ENCODE measurements around the gene SLC19A3. TPM values are rescaled to one million over a fixed set of nuclear protein-coding genes. Genes with fewer than 3 reads are reported as not detected.

The SLC19A3 gene
- total and polyA plus RNA-seq, 2 of the 4 experiments (the other 2 are of a cell fraction), result under 0.01 TPM; not detected in 1

GRCh38 chr2:227745594-227745993 is 27.8 kb upstream of the SLC19A3 start, which contains the start of gene SCYGR8:
Gene SCYGR8 (plus strand): TSS chr2:227745894. CDS start chr2:227745894, 0 bp downstream.
- H3K4me1 ChIP-seq (ENCODE audit: control insufficient read depth, insufficient read depth, low read length), result no peaks in the 10 kb centered on the region
- no peak within 1 kb of the TSS for H3K4me2 ChIP-seq (ENCODE audit: low read depth, low read length)
- no peak within 1 kb of the TSS for H2AK5ac ChIP-seq (ENCODE audit: low read depth, low read length)
- no peak within 1 kb of the TSS for H3K27ac ChIP-seq (ENCODE audit: insufficient read depth, low read length)
- no peak for DNase-seq
- H3K79me1 ChIP-seq (ENCODE audit: low read depth in 1 of 2, low read length in 2 of 2), result no peaks in the 10 kb centered on the region
- no peak within 1 kb of the TSS for H3K18ac ChIP-seq (ENCODE audit: low read depth, low read length)
- no peak within 1 kb of the TSS for H3K56ac ChIP-seq (ENCODE audit: extremely low read depth, insufficient read depth, low read length)
- POLR2A ChIA-PET (ENCODE audit: unreplicated experiment), result no interaction called here
- intact Hi-C loops (cut with micrococcal nuclease) (no loop called here), in situ Hi-C loops (cut with MboI; ENCODE audit: low sequenced_read_pairs) (no loop called here), dilution Hi-C loops (cut with HindIII; ENCODE audit: low sequenced_read_pairs, unreplicated experiment) (no loop called here)
- no peak within 1 kb of the TSS for H4K8ac ChIP-seq (ENCODE audit: low read depth in 2 of 2, low read length in 2 of 2)
- no peak within 1 kb of the TSS for H2BK20ac ChIP-seq (ENCODE audit: low read depth, low read length)
- H3K9me3 ChIP-seq (ENCODE audit: control insufficient read depth, insufficient read depth, low read length), result no peaks in the 10 kb centered on the region
- H3K9me1 ChIP-seq (ENCODE audit: insufficient read depth, low read length), result no peaks in the 10 kb centered on the region
- H3K9ac ChIP-seq (ENCODE audit: low read depth, low read length), result no peak within 1 kb of the TSS
- no peaks in the 10 kb centered on the region for H3K27me3 ChIP-seq (ENCODE audit: control insufficient read depth, insufficient read depth, low read length)
- no peak within 1 kb of the TSS for H2BK120ac ChIP-seq (ENCODE audit: low read depth, low read length)
- H3K4me3 ChIP-seq (ENCODE audit: insufficient read depth, low read depth, low read length), result no peak within 1 kb of the TSS
- WGBS, 2 experiments (ENCODE audit: extremely low coverage in 2 of 2, insufficient read length in 1 of 2), result no CpG with 5 or more reads among the region's 9 CpGs
- CTCF ChIA-PET, result no interaction called here
- no peak within 1 kb of the TSS for H2BK5ac ChIP-seq (ENCODE audit: low read depth, low read length, poor library complexity, severe bottlenecking)
- no peak within 1 kb of the TSS for H2BK15ac ChIP-seq (ENCODE audit: low read depth, low read length)
- no peaks in the 10 kb centered on the region for H3K36me3 ChIP-seq (ENCODE audit: control insufficient read depth, insufficient read depth, low read length)
- BruUV-seq (replicated peaks), result no TSS peak
- H2AFZ ChIP-seq (replicated peaks; ENCODE audit: low read length, poor library complexity), result no peak within 1 kb of the TSS
- H4K5ac ChIP-seq (ENCODE audit: low read depth, low read length), result no peak within 1 kb of the TSS
- H3K23ac ChIP-seq (ENCODE audit: low read depth, low read length), result no peak within 1 kb of the TSS
- no peak within 1 kb of the TSS for H3K14ac ChIP-seq (replicated peaks; ENCODE audit: low read depth, low read length)
- H4K20me1 ChIP-seq (ENCODE audit: insufficient read depth, low read length), result no peaks in the 10 kb centered on the region
- no peak within 1 kb of the TSS for H2AK9ac ChIP-seq (replicated peaks; ENCODE audit: low read depth, low read length, poor library complexity)
- H4K91ac ChIP-seq (ENCODE audit: insufficient read depth, low read depth, low read length), result no peak within 1 kb of the TSS
- ATAC-seq (ENCODE audit: low read depth), result no peak
- TF ChIP-seq RCOR1 (IDR thresholded peaks at IDR 0.05; ENCODE audit: insufficient replicate concordance, low read length) (no peak), NFE2L2 (IDR thresholded peaks at IDR 0.05; ENCODE audit: low read depth, low read length) (no peak)
- H3K4ac ChIP-seq (ENCODE audit: low read depth, low read length), result no peak within 1 kb of the TSS
